ENCODE data around the gene TMEM52B.
"Not testable (repeated sequence)": the region's sequence is repeated elsewhere in the genome, so short reads cannot be mapped to it uniquely, and the experiment has no call there.

Gene TMEM52B

DNA sequence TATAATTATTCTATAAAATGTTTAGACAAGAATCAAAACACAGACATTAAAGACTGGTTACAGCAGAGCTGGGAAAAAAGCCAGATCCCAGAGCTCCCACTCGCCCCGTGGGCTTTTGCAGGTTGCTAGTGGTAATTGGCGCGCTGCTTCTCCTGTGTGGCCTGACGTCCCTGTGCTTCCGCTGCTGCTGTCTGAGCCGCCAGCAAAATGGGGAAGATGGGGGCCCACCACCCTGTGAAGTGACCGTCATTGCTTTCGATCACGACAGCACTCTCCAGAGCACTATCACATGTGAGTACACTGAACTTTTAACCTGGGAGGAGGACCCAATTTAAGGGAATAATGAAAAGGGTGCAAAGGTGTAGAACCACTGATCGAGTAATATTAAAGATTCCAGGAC, 7.5 kb downstream of the TMEM52B start:
- Histone ChIP-seq H3K4me1 (ENCODE audit: insufficient read depth, low read length) (no peaks in the 10 kb centered on the region), H3K79me2 (ENCODE audit: insufficient read depth, low read length) (no peaks in the 10 kb centered on the region), H3K9ac (ENCODE audit: low read depth, low read length) (no peak overlapping the region), H3K9me3 (ENCODE audit: insufficient read depth, low read length, severe bottlenecking) (no peaks in the 10 kb centered on the region), H3K36me3 (ENCODE audit: insufficient read depth, low read length) (no peaks in the 10 kb centered on the region), H4K20me1 (ENCODE audit: insufficient read depth, low read length) (no peaks in the 10 kb centered on the region), H3K4me2 (ENCODE audit: insufficient read depth, low read length) (no peak overlapping the region), H3K4me3 (ENCODE audit: low read depth in 1 of 2, low read length in 2 of 2) (no peak overlapping the region), H3K27ac (ENCODE audit: low read length) (no peak overlapping the region), H3K27me3 (ENCODE audit: insufficient read depth, low read length, poor library complexity) (peaks cover 11% of the 10 kb centered on the region), H2AFZ (ENCODE audit: low read depth, low read length) (no peak overlapping the region)
- TF ChIP-seq EZH2 (IDR thresholded peaks at IDR 0.05; ENCODE audit: borderline replicate concordance, low read depth, low read length, severe bottlenecking), result no peak
- TF ChIP-seq, protein P1, sequence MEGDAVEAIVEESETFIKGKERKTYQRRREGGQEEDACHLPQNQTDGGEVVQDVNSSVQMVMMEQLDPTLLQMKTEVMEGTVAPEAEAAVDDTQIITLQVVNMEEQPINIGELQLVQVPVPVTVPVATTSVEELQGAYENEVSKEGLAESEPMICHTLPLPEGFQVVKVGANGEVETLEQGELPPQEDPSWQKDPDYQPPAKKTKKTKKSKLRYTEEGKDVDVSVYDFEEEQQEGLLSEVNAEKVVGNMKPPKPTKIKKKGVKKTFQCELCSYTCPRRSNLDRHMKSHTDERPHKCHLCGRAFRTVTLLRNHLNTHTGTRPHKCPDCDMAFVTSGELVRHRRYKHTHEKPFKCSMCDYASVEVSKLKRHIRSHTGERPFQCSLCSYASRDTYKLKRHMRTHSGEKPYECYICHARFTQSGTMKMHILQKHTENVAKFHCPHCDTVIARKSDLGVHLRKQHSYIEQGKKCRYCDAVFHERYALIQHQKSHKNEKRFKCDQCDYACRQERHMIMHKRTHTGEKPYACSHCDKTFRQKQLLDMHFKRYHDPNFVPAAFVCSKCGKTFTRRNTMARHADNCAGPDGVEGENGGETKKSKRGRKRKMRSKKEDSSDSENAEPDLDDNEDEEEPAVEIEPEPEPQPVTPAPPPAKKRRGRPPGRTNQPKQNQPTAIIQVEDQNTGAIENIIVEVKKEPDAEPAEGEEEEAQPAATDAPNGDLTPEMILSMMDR (IDR thresholded peaks at IDR 0.05; ENCODE audit: borderline replicate concordance, extremely low read depth, low read length, poor library complexity, severe bottlenecking), result no peak
- DNase-seq (no peak), ATAC-seq (ENCODE audit: insufficient read depth, low read depth) (no peak)

DNA sequence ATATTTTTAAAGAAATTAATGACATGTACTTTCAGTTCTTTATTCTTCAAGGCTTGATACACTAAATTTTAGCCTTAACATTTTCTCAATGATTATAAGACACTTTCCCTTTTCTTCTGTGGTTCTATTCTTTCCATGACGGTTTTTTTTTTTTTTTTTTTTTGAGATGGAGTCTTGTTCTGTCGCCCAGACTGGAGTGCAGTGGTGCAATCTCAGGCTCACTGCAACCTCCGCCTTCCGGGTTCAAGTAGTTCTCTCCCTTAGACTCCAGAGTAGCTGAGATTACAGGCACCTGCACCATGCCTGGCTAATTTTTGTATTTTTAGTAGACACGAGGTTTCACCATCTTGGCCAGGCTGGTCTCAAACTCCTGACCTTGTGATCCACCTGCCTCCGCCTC, 8.1 kb downstream of the TMEM52B start:
- H3K4me3 ChIP-seq (ENCODE audit: low read depth in 1 of 2, low read length in 2 of 2); H3K27ac ChIP-seq (ENCODE audit: low read length); ATAC-seq (ENCODE audit: insufficient read depth, low read depth); H4K20me1 ChIP-seq (ENCODE audit: insufficient read depth, low read length); DNase-seq; H2AFZ ChIP-seq (ENCODE audit: low read depth, low read length); H3K9me3 ChIP-seq (ENCODE audit: insufficient read depth, low read length, severe bottlenecking); H3K4me2 ChIP-seq (ENCODE audit: insufficient read depth, low read length); H3K4me1 ChIP-seq (ENCODE audit: insufficient read depth, low read length); H3K9ac ChIP-seq (ENCODE audit: low read depth, low read length); H3K36me3 ChIP-seq (ENCODE audit: insufficient read depth, low read length); H3K79me2 ChIP-seq (ENCODE audit: insufficient read depth, low read length): not testable (repeated sequence)
- H3K27me3 ChIP-seq (ENCODE audit: insufficient read depth, low read length, poor library complexity), result peaks cover 11% of the 10 kb centered on the region

DNA sequence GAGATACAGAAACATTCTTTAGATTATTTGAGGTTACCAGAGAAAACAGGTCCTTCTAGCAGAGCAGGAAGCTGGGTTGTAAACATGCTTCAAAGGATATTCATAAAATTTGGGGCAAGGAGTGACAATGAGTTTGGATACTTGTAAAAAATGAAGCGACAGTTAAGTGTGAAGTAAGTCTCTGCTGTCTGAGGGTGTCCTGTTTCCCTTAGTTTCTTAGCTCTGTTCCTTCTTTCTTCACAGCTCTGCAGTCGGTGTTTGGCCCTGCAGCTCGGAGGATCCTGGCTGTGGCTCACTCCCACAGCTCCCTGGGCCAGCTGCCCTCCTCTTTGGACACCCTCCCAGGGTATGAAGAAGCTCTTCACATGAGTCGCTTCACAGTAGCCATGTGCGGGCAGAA, 10.8 kb downstream of the TMEM52B start:
- Histone ChIP-seq H3K4me1 (ENCODE audit: insufficient read depth, low read length) (no peaks in the 10 kb centered on the region), H4K20me1 (ENCODE audit: insufficient read depth, low read length) (no peaks in the 10 kb centered on the region), H3K9ac (ENCODE audit: low read depth, low read length) (no peak overlapping the region), H3K4me2 (ENCODE audit: insufficient read depth, low read length) (no peak overlapping the region), H2AFZ (ENCODE audit: low read depth, low read length) (no peak overlapping the region), H3K79me2 (ENCODE audit: insufficient read depth, low read length) (no peaks in the 10 kb centered on the region), H3K9me3 (ENCODE audit: insufficient read depth, low read length, severe bottlenecking) (no peaks in the 10 kb centered on the region), H3K27ac (ENCODE audit: low read length) (no peak overlapping the region), H3K27me3 (ENCODE audit: insufficient read depth, low read length, poor library complexity) (peaks cover 3% of the 10 kb centered on the region), H3K36me3 (ENCODE audit: insufficient read depth, low read length) (no peaks in the 10 kb centered on the region), H3K4me3 (ENCODE audit: low read depth in 1 of 2, low read length in 2 of 2) (no peak overlapping the region)
- DNase-seq (no peak), ATAC-seq (ENCODE audit: insufficient read depth, low read depth) (no peak)
- TF ChIP-seq, protein P1 (IDR thresholded peaks at IDR 0.05; ENCODE audit: borderline replicate concordance, extremely low read depth, low read length, poor library complexity, severe bottlenecking), result no peak
- TF ChIP-seq EZH2 (IDR thresholded peaks at IDR 0.05; ENCODE audit: borderline replicate concordance, low read depth, low read length, severe bottlenecking), result no peak

DNA sequence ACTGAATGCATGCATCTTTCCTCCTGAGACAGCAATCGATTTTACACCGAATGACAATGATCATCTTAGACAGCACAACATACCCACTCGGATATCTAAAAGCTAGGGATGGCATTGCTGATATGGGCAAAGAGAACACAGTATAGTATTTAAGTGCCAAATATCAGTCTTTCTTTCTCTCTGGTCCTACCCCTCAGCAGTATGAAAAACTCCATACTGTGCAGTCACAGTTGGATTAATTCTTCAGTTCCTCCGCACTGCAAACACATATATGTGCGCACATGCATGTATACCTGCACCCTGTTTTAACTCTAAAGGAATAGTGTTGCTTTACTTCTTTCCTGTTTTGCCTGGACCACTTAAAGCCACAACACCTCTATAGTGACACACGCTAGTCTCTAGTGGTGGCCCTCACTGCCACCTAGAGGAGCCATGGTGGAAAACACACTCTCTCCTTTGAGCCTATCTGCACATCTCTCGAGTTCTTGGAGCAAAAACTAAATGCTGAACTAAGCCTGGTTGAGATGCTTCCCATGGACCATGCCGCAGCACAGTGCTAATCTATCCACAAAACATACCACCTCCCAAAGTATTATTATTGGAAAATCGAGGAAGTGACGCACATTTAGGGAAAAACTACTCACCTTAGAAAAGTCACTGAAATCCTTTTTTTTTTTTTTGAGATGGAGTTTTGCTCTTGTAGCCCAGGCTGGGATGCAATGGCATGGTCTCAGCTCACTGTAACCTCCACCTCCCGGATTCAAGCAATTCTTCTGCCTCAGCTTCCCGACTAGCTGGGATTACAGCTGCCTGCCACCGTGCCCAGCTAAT, 11.9 kb downstream of the TMEM52B start:
- DNase-seq (peak; percentile 60), ATAC-seq (ENCODE audit: insufficient read depth, low read depth) (peak; percentile 100)
- Histone ChIP-seq H4K20me1 (ENCODE audit: insufficient read depth, low read length) (no peaks in the 10 kb centered on the region), H3K27me3 (ENCODE audit: insufficient read depth, low read length, poor library complexity) (peaks cover 3% of the 10 kb centered on the region), H3K27ac (ENCODE audit: low read length) (no peak overlapping the region), H2AFZ (ENCODE audit: low read depth, low read length) (no peak overlapping the region), H3K4me3 (ENCODE audit: low read depth in 1 of 2, low read length in 2 of 2) (no peak overlapping the region), H3K9me3 (ENCODE audit: insufficient read depth, low read length, severe bottlenecking) (no peaks in the 10 kb centered on the region), H3K9ac (ENCODE audit: low read depth, low read length) (no peak overlapping the region), H3K4me1 (ENCODE audit: insufficient read depth, low read length) (no peaks in the 10 kb centered on the region), H3K79me2 (ENCODE audit: insufficient read depth, low read length) (no peaks in the 10 kb centered on the region), H3K36me3 (ENCODE audit: insufficient read depth, low read length) (no peaks in the 10 kb centered on the region), H3K4me2 (ENCODE audit: insufficient read depth, low read length) (no peak overlapping the region)
- TF ChIP-seq, protein P1 (IDR thresholded peaks at IDR 0.05; ENCODE audit: borderline replicate concordance, extremely low read depth, low read length, poor library complexity, severe bottlenecking), result peak; percentile 85
- no peak for TF ChIP-seq EZH2 (IDR thresholded peaks at IDR 0.05; ENCODE audit: borderline replicate concordance, low read depth, low read length, severe bottlenecking)

Data from DND-41 (cell line).